ENCODE data around the gene CEP78.

Gene CEP78

DNA sequence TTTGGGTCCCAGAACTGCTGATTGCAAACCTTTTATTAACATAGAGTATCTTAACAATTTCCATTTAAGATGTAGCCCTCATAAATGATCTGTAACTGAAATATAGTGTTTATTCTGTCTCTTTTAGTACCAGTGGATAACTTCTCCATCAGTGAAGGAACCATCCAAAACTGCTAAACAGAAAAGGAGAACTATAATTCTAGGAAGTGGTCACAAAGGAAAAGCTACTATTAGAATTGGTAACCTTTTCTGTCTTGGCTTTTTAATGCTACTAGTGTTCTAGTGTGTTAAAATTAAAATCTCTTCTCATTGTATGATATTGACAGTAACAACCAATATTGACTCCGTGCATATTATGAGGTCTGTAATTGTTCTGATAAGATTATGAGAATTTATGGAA lies 12.8 kb downstream of the CEP78 start:
- DNase-seq (ENCODE audit: insufficient read length, low spot score) (no peak), FAIRE-seq (no peak)
- TF ChIP-seq SPI1 (IDR thresholded peaks at IDR 0.05; ENCODE audit: low read depth, low read length) (no peak), POLR2AphosphoS5 (IDR thresholded peaks at IDR 0.05; ENCODE audit: low read depth, low read length) (no peak), POLR2A (IDR thresholded peaks at IDR 0.05; ENCODE audit: low read depth, low read length) (no peak), PAX5 (IDR thresholded peaks at IDR 0.05; ENCODE audit: insufficient read depth, low read length, severe bottlenecking) (no peak), TAF1 (IDR thresholded peaks at IDR 0.05; ENCODE audit: low read depth, low read length) (no peak), POU2F2 (IDR thresholded peaks at IDR 0.05; ENCODE audit: low read depth, low read length) (no peak)

DNA sequence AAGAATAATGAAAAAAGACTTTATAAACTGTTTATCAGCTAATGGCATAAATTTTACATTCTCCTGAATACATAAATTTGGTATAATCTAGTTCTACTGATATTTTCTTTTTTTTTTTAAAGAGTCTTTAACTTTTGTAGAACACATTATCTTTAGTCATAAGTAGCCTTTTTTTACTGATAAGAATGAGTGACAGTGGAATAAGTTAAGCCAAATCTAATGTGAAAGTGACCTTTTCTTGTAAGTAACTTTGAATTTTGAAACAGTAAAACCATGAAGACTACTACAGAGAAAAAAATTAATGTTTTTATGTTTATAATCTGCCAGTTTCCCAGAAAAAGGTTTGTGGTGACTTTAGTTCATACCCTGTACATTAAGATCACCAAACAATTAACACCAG lies 13.7 kb downstream of the CEP78 start:
- no peak for FAIRE-seq
- DNase-seq (ENCODE audit: insufficient read length, low spot score), result no peak
- TF ChIP-seq POLR2AphosphoS5 (IDR thresholded peaks at IDR 0.05; ENCODE audit: low read depth, low read length) (no peak), PAX5 (IDR thresholded peaks at IDR 0.05; ENCODE audit: insufficient read depth, low read length, severe bottlenecking) (no peak), SPI1 (IDR thresholded peaks at IDR 0.05; ENCODE audit: low read depth, low read length) (no peak)

DNA sequence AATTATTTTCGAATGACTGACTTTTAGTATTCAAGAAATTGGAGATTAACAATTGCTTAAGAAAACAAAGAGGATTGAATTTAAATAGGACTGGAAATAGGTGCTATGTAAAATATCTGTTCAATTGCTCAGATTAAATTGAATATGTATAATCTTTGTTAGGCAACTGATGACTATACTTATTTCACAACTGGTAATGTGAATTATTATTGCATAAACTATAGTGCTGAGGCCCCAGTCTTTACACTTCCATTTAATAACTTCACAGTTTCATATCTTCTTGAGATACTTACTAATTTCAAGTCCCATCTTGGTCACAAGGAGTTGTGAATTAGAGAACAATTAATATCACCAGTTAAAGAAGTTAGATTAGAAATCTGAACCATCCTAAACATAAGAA lies 16.7 kb downstream of the CEP78 start:
- FAIRE-seq, result no peak
- no peak for TF ChIP-seq SPI1 (IDR thresholded peaks at IDR 0.05; ENCODE audit: low read depth, low read length)
- TF ChIP-seq POLR2AphosphoS5 (IDR thresholded peaks at IDR 0.05; ENCODE audit: low read depth, low read length), result no peak
- no peak for TF ChIP-seq POU2F2 (IDR thresholded peaks at IDR 0.05; ENCODE audit: low read depth, low read length)
- TF ChIP-seq POLR2A (IDR thresholded peaks at IDR 0.05; ENCODE audit: low read depth, low read length), result no peak
- no peak for TF ChIP-seq PAX5 (IDR thresholded peaks at IDR 0.05; ENCODE audit: insufficient read depth, low read length, severe bottlenecking)
- no peak for TF ChIP-seq TAF1 (IDR thresholded peaks at IDR 0.05; ENCODE audit: low read depth, low read length)
- DNase-seq (ENCODE audit: insufficient read length, low spot score), result no peak

DNA sequence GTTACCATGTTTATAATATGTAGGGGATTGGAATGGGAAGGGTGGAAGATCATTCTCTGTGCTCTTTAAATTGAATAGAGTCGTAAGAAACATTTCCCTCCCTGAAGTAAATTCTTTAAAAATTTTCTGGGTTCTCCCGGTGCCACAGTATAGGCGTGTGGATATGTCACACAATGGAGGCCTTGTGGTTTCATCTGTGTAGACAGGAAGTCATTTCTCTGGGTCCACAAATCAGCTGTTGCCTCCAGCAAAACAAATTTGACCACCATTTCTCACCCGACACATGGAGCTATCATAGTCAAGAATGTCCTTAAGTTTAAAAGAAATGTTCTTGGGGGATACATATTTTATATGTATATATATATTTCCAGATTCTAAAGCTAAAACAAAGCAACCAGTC lies 17.4 kb downstream of the CEP78 start:
- TF ChIP-seq POU2F2 (IDR thresholded peaks at IDR 0.05; ENCODE audit: low read depth, low read length) (no peak), POLR2AphosphoS5 (IDR thresholded peaks at IDR 0.05; ENCODE audit: low read depth, low read length) (no peak), TAF1 (IDR thresholded peaks at IDR 0.05; ENCODE audit: low read depth, low read length) (no peak), PAX5 (IDR thresholded peaks at IDR 0.05; ENCODE audit: insufficient read depth, low read length, severe bottlenecking) (no peak), POLR2A (IDR thresholded peaks at IDR 0.05; ENCODE audit: low read depth, low read length) (no peak), SPI1 (IDR thresholded peaks at IDR 0.05; ENCODE audit: low read depth, low read length) (no peak)
- DNase-seq (ENCODE audit: insufficient read length, low spot score), result no peak
- FAIRE-seq, result no peak

DNA sequence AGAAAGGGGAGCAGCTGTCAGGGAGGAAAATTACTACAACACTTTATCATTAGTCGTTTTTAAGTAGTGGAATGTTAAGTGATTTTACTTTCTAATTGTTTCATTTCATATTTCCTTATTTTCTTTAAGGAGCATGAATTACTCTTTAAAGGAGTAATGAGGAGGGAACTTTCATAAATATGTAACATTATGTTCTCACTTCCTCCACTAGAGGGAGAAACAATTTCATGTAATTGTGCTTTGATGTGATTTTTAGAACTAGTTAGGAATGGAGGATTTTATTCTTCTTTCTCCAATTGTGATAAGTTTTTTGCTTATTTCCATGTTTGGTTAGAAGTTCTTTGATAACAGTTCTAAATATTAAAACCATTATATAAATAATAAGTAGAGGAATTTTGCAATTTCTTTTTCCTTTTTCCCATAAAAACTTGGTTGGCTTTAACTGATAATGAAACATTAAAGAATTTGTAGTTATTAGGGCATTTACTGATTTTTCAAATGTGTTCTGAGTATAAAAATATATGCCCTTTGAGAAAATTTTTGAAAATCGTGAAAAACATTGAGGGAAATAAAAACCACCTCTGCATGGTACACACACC lies 25.6 kb downstream of the CEP78 start:
- FAIRE-seq, result peak; percentile 74
- TF ChIP-seq POLR2A (IDR thresholded peaks at IDR 0.05; ENCODE audit: low read depth, low read length) (no peak), SPI1 (IDR thresholded peaks at IDR 0.05; ENCODE audit: low read depth, low read length) (no peak), POU2F2 (IDR thresholded peaks at IDR 0.05; ENCODE audit: low read depth, low read length) (no peak), TAF1 (IDR thresholded peaks at IDR 0.05; ENCODE audit: low read depth, low read length) (no peak), PAX5 (IDR thresholded peaks at IDR 0.05; ENCODE audit: insufficient read depth, low read length, severe bottlenecking) (no peak), POLR2AphosphoS5 (IDR thresholded peaks at IDR 0.05; ENCODE audit: low read depth, low read length) (no peak)
- DNase-seq (ENCODE audit: insufficient read length, low spot score), result no peak

DNA sequence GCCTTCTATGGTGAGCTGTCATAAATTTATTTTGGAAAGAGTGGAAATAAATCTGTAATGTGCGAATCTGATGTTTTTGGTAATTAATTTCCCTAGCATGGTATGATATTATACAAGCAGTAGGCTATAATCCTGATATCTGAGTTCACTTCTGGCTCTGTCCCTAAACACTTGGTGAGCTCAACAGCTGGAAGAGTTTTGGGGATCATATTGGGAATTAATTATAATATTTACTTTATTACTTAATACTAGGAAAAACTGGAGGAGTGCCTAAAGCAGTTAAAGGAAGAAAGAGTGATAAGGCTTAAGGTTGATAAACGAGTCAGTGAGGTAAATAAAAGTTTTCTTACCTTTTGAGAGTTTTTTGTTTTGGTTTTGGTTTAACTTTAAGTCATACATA lies 26.8 kb downstream of the CEP78 start:
- DNase-seq (ENCODE audit: insufficient read length, low spot score) (no peak), FAIRE-seq (no peak)
- no peak for TF ChIP-seq TAF1 (IDR thresholded peaks at IDR 0.05; ENCODE audit: low read depth, low read length)
- TF ChIP-seq POU2F2 (IDR thresholded peaks at IDR 0.05; ENCODE audit: low read depth, low read length), result no peak
- no peak for TF ChIP-seq PAX5 (IDR thresholded peaks at IDR 0.05; ENCODE audit: insufficient read depth, low read length, severe bottlenecking)
- TF ChIP-seq POLR2AphosphoS5 (IDR thresholded peaks at IDR 0.05; ENCODE audit: low read depth, low read length), result no peak
- TF ChIP-seq POLR2A (IDR thresholded peaks at IDR 0.05; ENCODE audit: low read depth, low read length), result no peak

DNA sequence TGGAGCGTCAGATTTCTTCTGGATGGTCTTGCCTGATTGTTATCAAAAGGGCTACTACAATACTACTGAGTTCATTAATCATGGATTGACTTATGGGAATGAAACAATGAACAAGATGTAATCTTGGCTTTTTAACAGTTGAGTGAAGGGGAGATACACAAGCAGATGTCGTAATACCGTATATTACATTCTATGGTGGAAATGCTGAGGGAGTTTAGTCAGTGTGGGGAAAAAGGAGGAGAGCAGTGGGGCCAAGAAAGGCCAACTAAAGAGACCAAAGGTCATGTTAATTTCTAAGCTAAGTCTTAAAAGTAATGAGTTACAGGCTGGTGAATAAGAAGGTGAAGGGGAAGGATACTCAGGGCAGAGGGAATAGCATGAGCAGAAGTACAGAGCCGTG lies 32.0 kb downstream of the CEP78 start:
- FAIRE-seq, result no peak
- TF ChIP-seq SPI1 (IDR thresholded peaks at IDR 0.05; ENCODE audit: low read depth, low read length), result no peak
- no peak for DNase-seq (ENCODE audit: insufficient read length, low spot score)

DNA sequence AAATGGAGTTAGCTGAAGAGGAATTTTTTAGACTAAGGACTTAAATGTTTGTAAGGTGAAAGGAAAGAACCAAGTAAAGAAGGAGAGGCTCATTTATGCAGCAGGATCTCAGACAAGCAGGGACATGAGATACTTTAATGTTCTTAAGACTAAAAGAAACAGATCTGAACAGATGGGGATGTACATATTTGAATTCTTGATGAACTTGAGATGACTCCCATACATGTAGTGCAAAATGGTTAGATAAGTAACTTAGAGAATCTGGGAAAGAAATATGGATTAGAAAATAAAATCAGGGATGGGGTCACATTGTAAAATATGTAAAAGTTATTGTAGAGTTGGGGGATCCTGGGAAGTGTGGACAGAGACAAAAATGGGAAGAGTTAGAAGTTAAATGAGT lies 33.9 kb downstream of the CEP78 start:
- no peak for FAIRE-seq
- no peak for TF ChIP-seq POLR2A (IDR thresholded peaks at IDR 0.05; ENCODE audit: low read depth, low read length)
- no peak for TF ChIP-seq PAX5 (IDR thresholded peaks at IDR 0.05; ENCODE audit: insufficient read depth, low read length, severe bottlenecking)
- TF ChIP-seq POLR2AphosphoS5 (IDR thresholded peaks at IDR 0.05; ENCODE audit: low read depth, low read length), result no peak
- TF ChIP-seq SPI1 (IDR thresholded peaks at IDR 0.05; ENCODE audit: low read depth, low read length), result no peak
- TF ChIP-seq POU2F2 (IDR thresholded peaks at IDR 0.05; ENCODE audit: low read depth, low read length), result no peak
- TF ChIP-seq TAF1 (IDR thresholded peaks at IDR 0.05; ENCODE audit: low read depth, low read length), result no peak
- DNase-seq (ENCODE audit: insufficient read length, low spot score), result no peak

DNA sequence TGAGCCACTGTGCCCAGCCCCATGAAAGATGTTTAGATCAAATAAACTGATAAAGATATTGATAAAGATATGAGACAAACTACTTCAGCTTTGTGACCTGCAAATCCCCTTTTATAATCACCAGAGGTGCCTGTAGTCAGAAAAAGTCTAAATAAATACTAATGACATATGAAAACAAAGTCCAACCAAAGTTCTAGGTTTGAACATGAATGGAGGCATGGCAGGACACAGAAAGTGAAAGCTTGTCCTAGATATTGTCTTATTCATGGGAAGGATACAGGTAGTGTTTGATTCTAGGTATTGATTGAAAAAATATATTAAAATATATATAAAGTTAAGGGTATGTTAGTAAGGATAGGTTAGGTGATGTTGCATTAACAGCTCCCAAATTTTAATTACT lies 36.4 kb downstream of the CEP78 start:
- FAIRE-seq (no peak), DNase-seq (ENCODE audit: insufficient read length, low spot score) (no peak)
- no peak for TF ChIP-seq POLR2A (IDR thresholded peaks at IDR 0.05; ENCODE audit: low read depth, low read length)
- TF ChIP-seq POLR2AphosphoS5 (IDR thresholded peaks at IDR 0.05; ENCODE audit: low read depth, low read length), result no peak

DNA sequence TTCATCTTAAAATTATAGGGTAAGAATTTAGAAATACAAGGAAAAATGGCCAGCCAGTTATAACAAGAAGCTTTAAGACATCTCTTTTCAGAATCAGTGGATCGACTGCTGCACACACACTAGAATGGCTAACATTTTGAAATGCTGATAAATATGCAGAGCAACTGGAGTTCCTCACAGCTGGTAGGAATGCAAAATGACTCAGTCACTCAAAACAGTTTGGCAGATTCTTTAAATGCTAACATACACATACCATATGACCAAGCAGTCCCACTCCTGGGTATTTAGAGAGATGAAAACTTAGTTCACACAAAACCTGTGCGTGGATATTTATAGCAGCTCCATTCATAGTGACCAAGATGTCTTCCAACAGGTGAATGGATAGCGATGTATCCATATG lies 37.9 kb downstream of the CEP78 start:
- no peak for FAIRE-seq
- TF ChIP-seq PAX5 (IDR thresholded peaks at IDR 0.05; ENCODE audit: insufficient read depth, low read length, severe bottlenecking) (no peak), POU2F2 (IDR thresholded peaks at IDR 0.05; ENCODE audit: low read depth, low read length) (no peak), POLR2A (IDR thresholded peaks at IDR 0.05; ENCODE audit: low read depth, low read length) (no peak), SPI1 (IDR thresholded peaks at IDR 0.05; ENCODE audit: low read depth, low read length) (no peak), POLR2AphosphoS5 (IDR thresholded peaks at IDR 0.05; ENCODE audit: low read depth, low read length) (no peak), TAF1 (IDR thresholded peaks at IDR 0.05; ENCODE audit: low read depth, low read length) (no peak)
- DNase-seq (ENCODE audit: insufficient read length, low spot score), result no peak
